HEK293 (cell line): ENCODE data around the gene GAREM1.

ENCODE experiments used
- ATF2 ChIP-seq: fragments of 450-650 bp; formaldehyde crosslinking; IDR thresholded peaks from 2 replicates; pipeline ENCODE4 v1.5.1; 2016; ENCODE audit warnings: missing biosample characterization, missing genetic modification characterization, low read depth
- CTCF ChIP-seq: fragments of 450-650 bp; formaldehyde crosslinking; IDR thresholded peaks from 2 replicates; pipeline ENCODE4 v1.5.1; 2016; ENCODE audit warnings: missing biosample characterization, missing genetic modification characterization
- IKZF3 ChIP-seq: fragments of 450-650 bp; IDR thresholded peaks from 2 replicates; pipeline ENCODE4 v1.5.0; 2018; ENCODE audit warnings: missing biosample characterization, mild to moderate bottlenecking, missing genetic modification characterization, moderate library complexity
- MZF1 ChIP-seq: fragments of 450-650 bp; formaldehyde crosslinking; IDR thresholded peaks from 2 replicates; pipeline ENCODE4 v1.5.1; 2017; ENCODE audit warnings: missing biosample characterization, missing genetic modification characterization, borderline replicate concordance
- REST ChIP-seq: fragments of 450-650 bp; formaldehyde crosslinking; IDR thresholded peaks from 2 replicates; pipeline ENCODE4 v1.5.1; 2016; ENCODE audit warnings: missing biosample characterization, missing genetic modification characterization
- TRIM28 ChIP-seq: IDR thresholded peaks from 2 replicates; pipeline ENCODE4 v1.6.1; 2011; ENCODE audit warnings: low read length, control low read depth, borderline replicate concordance
- YY1 ChIP-seq: fragments of 450-650 bp; formaldehyde crosslinking; IDR thresholded peaks from 2 replicates; pipeline ENCODE4 v1.5.1; 2018; ENCODE audit warnings: missing biosample characterization, missing genetic modification characterization
- ZNF138 ChIP-seq: fragments of 450-650 bp; formaldehyde crosslinking; IDR thresholded peaks from 2 replicates; pipeline ENCODE4 v1.5.1; 2016; ENCODE audit warnings: missing biosample characterization, missing genetic modification characterization, borderline replicate concordance
- ZNF175 ChIP-seq: fragments of 450-650 bp; formaldehyde crosslinking; IDR thresholded peaks from 2 replicates; pipeline ENCODE4 v1.5.1; 2016; ENCODE audit warnings: missing biosample characterization, missing genetic modification characterization
- ZNF248 ChIP-seq: fragments of 450-650 bp; formaldehyde crosslinking; IDR thresholded peaks from 2 replicates; pipeline ENCODE4 v1.5.1; 2017; ENCODE audit warnings: missing biosample characterization, missing genetic modification characterization
- ZNF561 ChIP-seq: fragments of 450-650 bp; IDR thresholded peaks from 2 replicates; pipeline ENCODE4 v1.5.1; 2018; ENCODE audit warnings: missing biosample characterization, missing genetic modification characterization, borderline replicate concordance
- ZNF585B ChIP-seq: fragments of 450-650 bp; formaldehyde crosslinking; IDR thresholded peaks from 2 replicates; pipeline ENCODE4 v1.5.1; 2016; ENCODE audit warnings: missing biosample characterization, missing genetic modification characterization
- ZNF707 ChIP-seq: fragments of 450-650 bp; formaldehyde crosslinking; IDR thresholded peaks from 2 replicates; pipeline ENCODE4 v1.5.1; 2016; ENCODE audit warnings: missing biosample characterization, missing genetic modification characterization

- no peak for TF ChIP-seq YY1 (tag by site-specific recombination)
- no peak for TF ChIP-seq ZNF585B
- no peak for TF ChIP-seq CTCF (tag by site-specific recombination)
- TF ChIP-seq REST (tag by site-specific recombination), result no peak
- TF ChIP-seq ZNF138 (tag by site-specific recombination), result no peak
- no peak for TF ChIP-seq ZNF248 (tag by site-specific recombination)
- no peak for TF ChIP-seq ATF2 (tag by site-specific recombination)
- TF ChIP-seq ZNF175 (tag by site-specific recombination), result no peak
- no peak for TF ChIP-seq ZNF561 (tag by site-specific recombination)
- TF ChIP-seq ZNF707 (tag by site-specific recombination), result no peak
- no peak for TF ChIP-seq MZF1
- no peak for TF ChIP-seq IKZF3 (tag by site-specific recombination)
- TF ChIP-seq TRIM28, result no peak
Observed at GRCh38 chr18:32482117-32482516, 11.4 kb upstream of the GAREM1 start.
